OCI-M2 (cell line): Measurements from ENCODE around the gene SLC6A2.
"Not testable (repeated sequence)": the region's sequence is repeated elsewhere in the genome, so short reads cannot be mapped to it uniquely, and the experiment has no call there.

Source experiments
- DNase-seq: peaks from one replicate; lab custom pipeline; 2025; ENCODE audit not compliant: unreplicated experiment; lab: John Stamatoyannopoulos, UW

The SLC6A2 gene

DNA sequence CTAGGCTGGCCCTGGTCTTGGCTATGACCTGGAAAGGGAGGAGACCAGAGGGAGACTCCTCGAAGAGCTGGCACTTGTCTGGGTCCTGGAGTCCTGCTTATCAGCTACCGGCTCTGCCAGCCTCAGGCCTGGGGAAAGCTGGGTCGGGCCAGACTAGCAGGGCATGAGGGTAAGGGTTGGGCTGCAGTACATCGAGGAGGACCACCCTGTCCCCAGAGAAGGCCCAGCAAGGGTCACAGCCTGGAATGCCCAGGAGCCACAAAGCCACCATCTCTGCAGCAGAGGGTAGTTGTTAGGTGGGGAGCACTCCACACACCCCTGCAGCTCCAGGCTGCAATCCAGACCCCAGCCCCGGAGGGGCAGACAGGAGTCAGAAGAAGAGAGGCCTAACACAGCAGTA is 54.0 kb downstream of the SLC6A2 start:
- DNase-seq = no peak

DNA sequence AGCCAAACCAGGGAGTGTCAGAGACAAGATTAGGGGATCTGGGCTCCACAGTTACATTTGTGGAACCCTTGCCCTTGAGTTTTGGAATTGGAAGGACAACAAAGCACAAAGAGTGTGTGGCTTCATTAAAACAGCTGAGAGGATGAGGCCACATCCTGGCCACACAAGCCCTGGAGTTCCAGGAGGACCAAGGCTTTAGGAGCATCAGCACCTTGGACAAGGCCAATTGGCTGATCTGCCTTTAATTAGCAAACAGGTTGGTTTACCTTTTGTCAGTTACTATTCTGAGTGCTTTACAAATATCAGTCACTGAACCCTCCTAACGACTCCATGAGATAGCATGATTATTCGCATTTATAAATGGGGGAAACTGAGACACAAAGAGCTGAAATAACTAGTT is 54.7 kb downstream of the SLC6A2 start:
- DNase-seq = no peak

DNA sequence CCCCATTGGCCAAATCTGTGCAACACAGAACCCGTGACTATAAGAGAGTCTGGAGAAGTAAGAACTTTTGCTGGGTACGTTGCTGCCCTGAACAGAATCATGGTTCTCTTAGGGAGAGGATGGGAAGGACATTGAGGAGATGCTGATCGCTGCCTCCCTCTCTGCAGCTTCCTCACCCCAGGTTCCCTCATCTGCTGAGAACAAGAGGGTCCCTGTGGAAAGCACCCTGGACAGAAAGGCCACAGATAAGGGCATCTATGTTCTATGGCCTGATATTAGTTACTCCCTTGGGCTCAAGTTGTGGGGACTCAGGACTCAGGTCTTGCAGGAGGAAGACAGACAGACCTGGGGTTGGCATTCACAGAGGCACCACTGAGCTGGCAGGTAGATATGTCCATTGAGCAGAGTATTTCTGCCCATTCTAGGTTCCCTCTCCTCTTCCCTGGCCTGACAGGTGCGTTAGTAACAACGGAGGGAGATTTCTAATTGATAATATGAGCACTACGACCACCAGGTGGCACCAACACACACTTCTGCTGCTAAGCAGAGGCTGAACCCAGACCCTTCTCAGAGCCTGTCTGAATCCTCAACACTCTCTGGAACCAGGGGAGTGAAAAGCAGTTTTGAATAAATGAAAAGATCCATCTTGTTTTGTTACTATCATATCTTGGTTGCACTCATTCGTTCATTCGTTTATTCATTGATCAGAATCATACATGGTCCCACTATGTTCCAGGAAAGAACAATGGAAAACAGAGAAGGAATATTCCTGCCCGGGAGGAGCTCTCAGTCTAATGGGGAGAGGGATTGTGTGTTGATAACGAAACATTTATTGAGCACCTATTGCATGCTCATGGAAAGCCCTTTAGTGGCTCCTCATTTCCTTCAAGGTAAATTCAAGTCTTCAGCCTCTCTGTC is 56.4 kb downstream of the SLC6A2 start:
- DNase-seq = no peak

DNA sequence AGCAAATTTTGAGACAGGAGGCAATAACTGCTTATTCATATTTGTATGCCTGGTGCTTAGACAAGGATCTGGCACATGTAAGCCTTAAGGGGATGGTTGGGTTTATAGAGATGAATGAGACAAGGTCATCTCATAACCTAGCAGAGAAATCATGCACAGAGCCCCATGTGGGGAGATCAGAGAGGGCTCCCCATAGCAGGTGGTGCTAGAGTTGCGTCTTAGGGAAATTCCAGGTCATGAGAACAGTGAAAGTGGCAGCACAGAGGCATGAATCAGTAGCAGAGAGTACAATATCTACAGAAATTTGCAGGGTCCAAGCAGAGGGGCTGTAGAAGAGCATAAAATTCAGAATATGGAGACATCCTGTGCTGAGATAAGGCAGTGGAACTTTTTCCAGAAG is 57.3 kb downstream of the SLC6A2 start:
- no peak for DNase-seq

DNA sequence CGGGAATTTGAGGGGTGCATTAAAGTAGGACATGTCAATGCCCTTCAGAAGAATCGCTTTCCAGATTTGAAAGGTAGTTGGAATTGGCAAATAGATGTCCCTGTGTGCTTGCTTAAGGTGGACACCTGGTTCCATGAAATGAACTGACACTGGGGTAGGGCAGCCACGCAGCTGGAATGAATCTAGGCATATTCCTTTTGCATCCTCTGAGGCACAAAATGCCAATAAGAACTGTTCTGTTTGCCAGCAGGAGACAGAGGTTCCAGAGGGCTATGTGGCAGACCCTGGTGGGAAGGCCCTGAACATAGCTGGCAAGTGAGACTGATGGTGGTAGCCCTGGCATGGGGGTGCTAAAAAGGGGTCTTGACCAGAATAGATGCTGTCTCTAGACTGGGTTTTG is 61.5 kb downstream of the SLC6A2 start:
- DNase-seq = no peak

DNA sequence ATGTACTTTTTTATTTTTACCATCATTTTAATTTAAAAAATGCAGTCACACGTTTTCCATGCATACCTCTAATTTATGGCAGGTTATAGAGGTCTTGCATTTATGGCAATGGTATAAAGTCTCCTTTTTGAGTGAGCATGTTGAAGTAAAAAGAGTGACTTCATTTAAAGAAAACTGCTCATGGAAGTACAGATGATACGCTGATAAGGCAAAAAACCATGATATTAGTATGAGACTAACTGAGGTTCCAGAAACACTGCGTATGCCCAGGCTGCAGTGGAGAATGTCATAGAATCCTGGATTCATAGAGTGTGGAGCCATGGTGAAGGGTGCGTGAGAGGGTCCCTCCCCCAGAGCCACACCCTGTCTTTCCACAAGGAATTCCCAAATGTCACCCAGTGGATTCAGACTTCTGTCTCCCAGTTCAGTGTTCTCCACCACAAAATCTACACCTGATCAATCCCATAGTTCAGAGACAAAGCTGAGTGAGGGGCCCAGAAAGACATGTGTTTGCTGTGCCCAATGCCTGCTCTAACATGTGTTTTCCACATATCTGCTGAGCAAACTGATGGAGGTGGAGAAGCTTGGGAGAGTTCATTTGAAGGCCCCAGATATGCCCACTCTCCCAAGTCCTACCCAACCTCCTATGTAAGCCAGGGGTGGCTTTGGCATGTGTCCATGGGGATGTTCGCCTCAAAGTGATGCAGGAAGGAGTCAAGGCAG is 69.4 kb downstream of the SLC6A2 start:
- no peak for DNase-seq

DNA sequence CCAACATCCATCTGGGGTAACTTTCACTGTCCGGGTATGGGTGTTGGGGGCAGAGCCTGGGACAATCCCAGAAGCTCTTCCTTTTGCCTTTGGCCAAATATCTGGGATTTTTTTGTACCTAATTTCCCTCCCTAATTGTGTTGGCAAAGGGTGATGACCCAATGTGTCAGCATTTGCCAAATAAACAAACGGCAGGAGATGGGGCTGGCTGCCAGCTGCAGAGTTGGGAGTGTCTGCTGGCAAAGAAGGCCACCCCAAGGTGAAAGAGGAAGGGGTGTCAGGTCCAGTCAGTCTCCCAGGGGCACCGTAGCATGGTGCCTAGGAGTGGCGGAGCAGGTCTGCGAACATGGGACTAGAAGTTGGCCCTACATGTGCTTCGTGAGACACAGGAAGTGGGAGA is 73.0 kb downstream of the SLC6A2 start:
- DNase-seq = no peak

DNA sequence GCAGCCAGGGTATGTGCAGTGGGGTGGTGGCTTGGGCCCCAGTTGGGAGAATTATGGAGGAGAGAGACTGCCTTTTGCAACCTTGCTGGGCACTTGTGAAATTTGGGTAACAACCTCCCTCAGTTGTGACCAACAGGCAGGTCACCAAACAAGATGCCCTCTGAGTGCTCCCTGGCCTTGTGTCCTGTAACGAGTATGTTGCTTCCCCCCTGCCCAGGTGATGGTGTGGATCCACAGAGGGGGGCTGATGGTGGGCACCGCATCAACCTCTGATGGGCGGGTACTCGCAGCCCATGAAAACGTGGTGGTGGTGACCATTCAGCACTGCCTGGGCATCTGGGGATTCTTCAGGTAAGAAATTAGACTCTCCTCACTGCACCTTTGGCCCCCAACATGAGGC is 74.3 kb downstream of the SLC6A2 start:
- no peak for DNase-seq

DNA sequence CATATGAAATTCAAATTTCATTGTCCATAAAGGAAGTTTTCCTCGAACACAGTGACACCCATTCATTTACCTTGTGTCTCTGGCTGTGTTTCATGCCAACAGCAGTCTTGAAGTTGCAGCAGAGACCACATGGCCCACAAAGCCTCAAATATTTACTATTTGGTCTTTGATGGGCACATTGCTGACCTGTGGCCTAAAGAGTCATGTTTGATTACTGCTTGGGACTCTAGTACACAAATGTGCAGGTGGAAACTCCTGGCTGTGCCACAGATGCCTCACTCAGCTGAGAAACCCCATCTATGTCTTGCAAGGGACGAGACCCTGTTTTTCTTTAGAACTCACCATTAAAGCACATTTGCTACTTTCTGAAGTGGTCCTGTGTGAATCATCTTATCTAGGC is 76.7 kb downstream of the SLC6A2 start:
- DNase-seq = no peak

DNA sequence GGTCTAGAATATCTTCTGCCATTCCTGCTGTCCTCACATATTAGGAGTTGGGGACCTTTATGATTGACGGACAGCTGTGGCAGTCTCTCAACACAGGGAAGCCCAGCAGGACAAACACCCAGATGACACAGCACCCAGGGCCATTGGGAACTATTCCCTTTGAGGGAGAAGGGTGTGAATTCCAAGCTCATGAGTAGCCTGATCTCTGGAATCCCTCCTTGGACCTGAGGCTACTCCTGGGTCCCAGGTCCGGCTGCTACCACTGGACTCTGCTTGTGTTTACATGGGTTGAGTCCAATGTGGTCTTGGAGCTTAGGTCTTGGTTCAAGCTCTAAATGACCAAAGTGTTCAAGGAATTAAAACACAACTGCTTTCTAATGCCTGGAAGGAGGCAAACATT is 78.9 kb downstream of the SLC6A2 start:
- no peak for DNase-seq

DNA sequence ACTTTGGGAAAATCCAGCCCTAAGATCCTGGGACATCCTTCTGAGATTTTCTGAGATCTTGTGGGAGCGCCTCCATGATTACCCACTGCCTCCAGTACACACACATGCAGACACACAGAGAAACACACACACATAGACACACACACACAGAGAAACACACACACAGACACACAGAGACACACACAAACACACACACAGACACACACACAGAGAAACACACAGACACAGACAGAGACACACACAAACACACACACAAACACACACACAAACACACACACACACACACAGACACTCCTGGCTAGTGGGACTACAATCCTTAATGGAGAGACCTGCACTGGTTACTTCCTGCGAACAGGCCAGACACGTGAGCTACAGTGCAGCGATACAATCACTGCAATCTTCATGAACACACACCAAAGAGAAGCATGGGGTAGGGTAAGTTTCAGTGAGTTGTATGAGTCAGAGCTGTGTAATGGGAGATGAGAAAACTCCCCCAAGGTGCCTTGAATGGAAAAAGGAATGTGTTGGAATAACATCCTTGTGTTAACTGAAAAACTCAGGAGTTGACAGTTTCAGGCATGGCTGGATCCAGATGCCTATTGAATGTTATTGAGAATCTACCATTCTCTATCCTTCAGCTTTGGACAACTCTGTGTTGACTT is 79.5 kb downstream of the SLC6A2 start:
- DNase-seq = no peak

DNA sequence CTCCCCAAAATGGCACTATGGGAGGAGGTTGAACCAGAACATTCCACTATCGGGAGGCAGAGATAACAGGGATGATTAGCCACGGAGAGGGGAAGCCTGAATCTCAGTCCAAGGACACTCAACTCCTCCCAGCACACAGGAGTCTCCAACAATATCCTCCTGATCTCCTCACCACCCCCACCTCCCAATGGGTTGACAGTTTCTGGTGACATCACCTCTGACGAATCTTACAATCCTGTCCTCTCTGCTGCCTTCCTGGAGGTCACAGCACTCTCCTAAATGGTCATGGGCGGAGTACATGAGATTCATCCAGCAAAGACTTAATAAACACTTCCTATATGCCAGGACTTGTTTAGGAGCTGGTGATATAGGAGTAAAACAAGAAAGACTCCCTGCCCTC is 80.9 kb downstream of the SLC6A2 start:
- no peak for DNase-seq

DNA sequence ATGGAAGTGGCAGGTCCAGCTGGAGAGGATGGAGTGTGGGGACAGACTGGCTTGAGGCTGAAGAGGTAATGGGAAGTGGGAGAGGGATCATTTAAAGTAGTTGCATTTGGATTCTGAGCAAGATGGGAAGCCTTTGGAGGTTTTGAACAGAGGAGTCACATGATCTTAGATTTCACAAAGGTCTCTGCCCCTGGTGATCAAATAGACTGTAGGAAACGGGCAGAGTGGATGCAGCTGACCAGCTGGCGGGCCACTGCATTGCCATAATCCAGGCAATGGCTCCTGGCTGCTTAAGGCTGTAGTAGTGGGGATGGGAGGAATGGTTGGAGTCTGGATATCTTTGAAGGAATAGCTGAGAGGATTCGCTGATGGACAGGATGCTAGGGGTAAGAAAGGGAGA is 81.5 kb downstream of the SLC6A2 start:
- no peak for DNase-seq

DNA sequence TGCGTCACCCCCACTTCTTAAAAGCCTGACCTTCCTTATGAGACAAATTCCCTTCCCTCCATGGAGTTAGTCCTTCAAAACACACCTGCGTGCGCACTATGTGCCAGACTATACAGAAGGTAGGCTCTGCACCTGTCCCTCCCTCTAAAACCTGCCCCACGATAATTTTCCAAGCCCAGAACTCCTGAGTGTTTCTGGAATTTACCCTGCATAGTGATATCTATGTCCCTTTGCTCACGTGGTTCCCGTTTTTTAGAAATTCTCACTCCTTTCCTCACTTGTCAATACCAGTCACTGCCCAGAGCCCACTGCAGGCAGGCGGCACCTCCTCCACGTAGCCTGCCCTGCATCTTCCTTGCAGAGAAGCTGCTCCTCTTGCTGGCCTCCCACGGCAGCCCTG is 82.2 kb downstream of the SLC6A2 start:
- DNase-seq = no peak

DNA sequence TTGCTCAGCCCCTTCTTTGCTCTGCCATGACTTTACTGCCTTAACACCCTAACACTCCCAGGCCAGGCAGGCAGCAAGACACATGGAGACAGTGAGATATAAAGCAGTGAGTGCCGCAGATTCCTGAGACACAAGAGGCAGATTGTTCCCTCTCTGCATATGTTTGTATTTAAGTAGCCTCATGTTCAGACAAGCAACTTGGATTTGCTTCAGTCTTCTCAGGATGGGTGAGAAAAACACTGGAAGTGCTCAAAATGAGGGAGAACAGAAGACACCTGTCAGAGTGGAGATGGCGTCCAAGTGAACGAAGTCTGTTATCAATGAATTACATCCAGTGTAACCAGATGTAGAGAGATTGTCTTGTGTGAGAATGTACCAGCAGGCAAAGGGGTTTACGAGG is 90.3 kb downstream of the SLC6A2 start:
- no peak for DNase-seq

DNA sequence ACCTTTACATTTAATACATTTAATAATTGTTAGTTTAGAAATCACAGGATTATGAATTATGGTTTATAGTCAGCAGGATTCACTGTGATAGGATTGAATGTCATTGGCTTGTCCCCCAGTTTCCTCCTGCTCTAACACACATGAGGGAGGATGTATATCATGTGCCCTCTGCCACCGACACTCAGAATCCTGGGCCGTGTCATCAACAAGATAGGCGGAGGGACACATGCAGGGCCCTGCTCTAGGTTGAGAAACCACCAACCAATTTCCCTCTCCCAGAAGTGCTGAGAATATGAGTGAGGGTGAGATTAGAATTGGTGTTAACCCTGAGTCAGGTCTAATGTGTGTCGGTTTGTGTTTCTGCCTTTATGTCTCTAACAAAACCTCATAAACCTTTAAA is 92.0 kb downstream of the SLC6A2 start:
- DNase-seq = no peak

DNA sequence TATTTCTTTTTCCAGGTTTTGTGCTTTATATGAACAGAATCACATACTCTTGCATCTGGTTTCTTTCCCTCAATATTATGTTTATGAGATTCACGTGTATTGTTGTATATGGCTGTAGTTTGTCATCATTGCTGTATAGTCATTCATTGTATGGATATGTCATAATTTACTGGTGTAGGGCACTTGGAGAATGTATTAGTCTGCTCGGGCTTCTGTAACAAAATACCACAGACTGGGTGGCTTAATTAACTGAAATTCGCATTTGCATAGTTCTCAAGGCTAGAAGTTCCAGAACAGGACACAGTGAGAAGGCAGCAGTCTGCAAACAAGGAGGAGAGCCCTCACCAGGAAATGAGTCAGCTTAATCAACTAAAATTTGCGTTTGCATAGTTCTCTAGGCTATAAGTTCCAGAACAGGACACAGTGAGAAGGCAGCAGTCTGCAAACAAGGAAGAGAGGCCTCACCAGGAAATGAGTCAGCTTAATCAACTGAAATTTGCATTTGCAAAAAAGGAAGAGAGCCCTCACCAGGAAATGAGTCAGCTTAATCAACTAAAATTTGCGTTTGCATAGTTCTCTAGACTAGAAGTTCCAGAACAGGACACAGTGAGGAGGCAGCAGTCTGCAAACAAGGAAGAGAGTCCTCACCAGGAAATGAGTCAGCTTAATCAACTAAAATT is 96.8 kb downstream of the SLC6A2 start:
- DNase-seq = not testable (repeated sequence)

DNA sequence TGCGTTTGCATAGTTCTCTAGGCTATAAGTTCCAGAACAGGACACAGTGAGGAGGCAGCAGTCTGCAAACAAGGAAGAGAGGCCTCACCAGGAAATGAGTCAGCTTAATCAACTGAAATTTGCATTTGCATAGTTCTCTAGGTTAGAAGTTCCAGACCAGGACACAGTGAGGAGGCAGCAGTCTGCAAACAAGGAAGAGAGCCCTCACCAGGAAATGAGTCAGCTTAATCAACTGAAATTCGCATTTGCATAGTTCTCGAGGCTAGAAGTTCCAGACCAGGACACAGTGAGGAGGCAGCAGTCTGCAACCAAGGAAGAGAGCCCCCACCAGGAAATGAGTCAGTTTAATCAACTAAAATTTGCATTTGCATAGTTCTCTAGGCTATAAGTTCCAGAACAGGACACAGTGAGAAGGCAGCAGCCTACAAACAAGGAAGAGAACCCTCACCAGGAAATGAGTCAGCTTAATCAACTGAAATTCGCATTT is 97.4 kb downstream of the SLC6A2 start:
- DNase-seq = not testable (repeated sequence)
